NCI-H510A (cell line): ENCODE data around the gene FAM240A.
"Not testable (repeated sequence)": the region's sequence is repeated elsewhere in the genome, so short reads cannot be mapped to it uniquely, and the experiment has no call there.

Experiments used
- DNase-seq: peaks from one replicate; lab custom pipeline; 2025; lab: John Stamatoyannopoulos, UW

Gene FAM240A

DNA sequence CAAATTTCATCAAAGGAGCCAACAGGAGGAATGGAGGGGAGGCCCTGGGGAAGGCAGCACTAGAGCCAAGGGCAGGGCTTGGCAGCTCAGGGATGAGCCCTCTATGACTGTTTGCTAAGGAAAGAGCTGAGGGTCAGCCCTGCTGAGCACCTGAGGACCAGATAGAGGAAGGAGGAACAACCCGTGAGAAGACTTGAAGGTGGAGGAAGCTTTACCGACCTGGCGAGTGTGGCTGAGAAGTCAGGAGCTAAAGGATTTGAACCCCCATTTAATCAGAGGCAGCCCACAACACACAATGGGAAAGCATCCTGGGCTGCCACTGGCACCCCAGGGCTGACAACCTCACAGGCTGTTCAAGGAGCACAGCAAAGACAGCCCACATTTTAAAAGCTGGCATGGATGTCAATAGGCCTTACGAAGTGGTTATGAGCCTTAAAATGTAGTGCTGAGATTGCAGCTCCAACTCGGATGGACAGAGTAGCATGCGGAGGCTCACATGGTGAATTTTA lies 25.5 kb upstream of the FAM240A start:
- DNase-seq: no peak

DNA sequence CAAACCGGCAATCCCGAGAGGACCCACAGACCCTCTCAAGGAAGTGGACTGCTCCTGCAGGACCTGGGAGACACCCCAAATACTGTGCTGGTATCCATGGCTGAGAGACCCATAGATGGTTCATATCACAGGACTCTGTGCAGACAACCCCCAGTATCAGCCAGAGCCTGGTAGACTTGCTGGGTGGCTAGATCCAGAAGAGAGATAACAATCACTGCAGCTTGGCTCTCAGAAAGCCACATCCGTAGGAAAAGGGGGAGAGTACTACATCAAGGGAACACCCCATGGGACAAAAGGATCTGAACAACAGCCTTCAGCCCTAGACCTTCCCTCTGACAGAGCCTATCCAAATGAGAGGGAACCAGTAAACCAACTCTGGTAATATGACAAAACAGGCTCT lies 25.1 kb upstream of the FAM240A start:
- DNase-seq: not testable (repeated sequence)

- no peak for DNase-seq
These were observed 19.0 kb upstream of the FAM240A start for GRCh38 chr3:46593274-46593862.

DNA sequence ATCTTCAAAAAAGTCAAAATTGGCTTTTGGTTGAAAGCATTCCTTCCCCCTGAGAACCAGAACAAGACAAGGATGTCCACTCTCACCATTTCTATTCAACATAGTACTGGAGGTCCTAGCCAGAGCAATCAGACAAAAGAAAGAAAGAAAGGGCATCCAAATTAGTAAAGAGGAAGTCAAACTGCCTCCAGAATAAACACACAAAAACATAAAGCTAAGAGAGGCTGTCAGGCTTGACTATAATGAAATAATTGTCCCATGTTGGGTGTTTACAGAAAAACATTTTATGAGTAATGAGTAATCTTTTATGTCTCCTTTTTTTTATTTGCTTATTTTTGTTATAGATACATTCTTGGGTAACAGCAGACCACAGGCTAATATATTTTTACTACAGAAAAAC lies 18.3 kb upstream of the FAM240A start:
- DNase-seq: no peak

DNA sequence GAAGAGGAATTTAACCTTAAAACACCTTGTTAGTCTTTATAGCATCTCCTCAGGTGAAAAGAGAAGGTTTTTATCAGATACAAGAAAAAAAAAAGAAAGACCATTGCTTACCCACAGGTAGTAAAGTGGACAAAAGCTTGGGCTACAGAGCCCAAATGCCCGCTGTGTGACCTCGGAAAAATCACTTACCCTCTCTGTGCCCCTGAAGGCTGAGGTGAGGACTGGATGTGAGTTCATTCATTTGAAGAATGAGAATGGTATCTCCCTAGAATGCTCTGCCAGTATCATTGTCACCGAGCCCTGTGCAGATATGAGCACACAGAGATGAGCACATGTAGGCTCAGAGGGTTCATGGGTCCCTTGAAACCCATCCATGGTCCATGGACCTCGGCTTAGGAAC lies 17.6 kb upstream of the FAM240A start:
- DNase-seq: no peak

DNA sequence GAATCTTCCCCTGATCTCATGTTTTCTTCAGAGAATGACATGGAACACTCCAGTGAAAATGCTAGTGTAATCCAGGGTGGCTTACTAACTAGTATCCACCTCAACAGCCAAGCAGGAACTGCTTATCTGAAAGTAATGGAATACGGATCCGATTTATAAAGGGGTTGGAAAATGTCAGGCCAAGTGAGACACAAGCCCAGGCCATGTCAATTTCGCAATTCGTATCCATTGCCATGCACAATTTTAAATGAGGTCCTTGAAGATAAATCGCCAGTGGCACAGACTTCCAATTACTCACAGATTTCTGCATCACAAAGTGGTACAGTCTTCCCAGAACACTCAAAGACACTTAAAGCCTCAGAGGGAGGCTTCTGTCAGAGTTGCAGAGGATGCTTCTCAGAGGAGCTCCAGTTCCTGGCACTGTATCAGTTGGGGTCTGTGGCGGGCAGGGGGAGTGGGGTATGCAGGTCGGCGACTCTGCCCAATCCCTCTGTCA lies 16.5 kb upstream of the FAM240A start:
- DNase-seq: no peak

GRCh38 chr3:46599590-46599989 lies 12.7 kb upstream of the FAM240A start:
- no peak for DNase-seq

DNA sequence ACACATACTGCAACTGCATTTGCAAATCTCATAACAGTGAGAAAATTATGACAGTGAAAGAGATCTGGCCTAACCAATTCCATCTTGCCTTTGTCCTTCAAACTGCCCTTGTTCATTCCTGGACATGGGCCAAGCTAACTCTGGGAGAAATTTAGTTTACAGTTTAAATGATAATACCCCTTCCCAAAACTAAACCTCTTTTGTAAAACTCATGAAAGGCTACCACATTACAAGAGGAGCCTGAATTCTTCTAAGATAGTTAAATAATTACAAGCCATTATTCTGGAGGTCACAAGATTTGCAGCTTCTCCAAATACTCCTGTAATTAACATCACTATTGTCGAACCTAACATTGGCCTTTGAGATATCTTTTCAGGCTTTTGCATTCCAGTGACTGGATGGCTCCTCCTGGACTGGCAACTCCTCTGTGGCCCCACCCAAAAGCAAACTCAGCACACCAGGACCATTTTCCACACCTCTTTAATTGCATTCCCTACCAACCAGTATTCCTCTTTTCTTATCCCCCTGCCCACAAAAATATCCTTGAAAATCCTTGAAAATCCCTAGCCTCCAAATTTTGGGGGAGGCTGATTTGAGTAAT lies 8.8 kb upstream of the FAM240A start:
- DNase-seq: no peak

GRCh38 chr3:46604127-46604526 lies 8.2 kb upstream of the FAM240A start:
- DNase-seq: no peak

DNA sequence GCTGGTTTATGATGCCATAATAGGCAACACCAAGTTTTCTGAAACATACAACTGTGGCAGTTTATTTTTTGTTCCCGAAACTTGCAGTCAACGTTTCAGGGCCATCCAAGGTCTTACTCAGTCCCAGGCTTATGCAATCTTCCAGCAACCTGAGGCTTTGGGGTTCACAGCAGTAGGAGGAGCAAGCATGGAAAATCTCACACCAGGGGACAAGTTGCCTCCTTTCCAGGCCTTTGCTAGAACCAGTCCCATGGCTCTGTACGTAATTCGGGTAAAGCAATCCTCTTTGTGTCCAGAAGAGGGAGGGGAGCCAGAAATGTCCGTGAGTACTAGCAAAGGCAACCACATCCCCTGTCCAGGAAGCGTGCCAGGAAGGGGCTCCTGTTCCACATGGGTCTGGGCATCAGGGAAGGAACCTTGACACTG lies 4.7 kb upstream of the FAM240A start:
- DNase-seq: no peak

GRCh38 chr3:46609212-46609721 lies 3.1 kb upstream of the FAM240A start:
- DNase-seq: no peak

DNA sequence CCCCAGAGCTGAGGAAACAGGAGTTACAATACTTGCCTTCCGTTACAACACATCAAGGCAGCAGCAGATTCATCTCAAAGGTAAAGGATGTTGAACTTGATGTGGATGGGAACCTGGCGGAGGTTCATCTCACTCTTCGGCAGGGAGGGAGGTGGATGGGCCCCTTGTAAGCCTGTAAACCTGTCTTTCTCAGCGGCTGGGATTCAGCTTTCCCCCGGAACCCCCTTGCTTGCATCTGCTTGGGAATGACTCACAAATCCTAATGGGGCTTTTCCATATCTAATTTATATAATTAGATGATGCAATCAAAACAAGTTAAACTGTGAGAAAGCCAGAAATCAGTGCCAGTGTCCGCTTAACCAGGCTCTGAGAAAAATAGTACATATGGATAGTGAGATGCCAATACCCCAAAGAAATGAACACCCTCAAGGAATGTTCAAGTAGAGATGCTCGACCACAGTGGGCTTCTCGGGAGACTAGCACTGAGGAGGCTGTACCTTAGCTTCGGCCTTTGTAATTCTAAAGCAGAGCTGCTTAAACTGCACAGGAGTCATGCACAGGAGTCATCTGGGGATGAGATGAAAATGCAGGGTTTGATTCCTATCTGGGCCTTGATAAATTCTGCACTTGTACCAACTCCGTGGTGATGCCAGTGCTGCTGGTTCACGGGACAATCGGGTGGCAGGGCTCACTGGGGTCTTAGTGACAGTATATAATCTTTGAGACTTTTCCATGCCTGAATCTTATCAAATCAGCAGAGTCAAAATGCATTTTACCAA lies 2.2 kb upstream of the FAM240A start:
- no peak for DNase-seq

GRCh38 chr3:46613313-46614005 lies 1.1 kb downstream of the FAM240A start:
- DNase-seq: no peak

GRCh38 chr3:46614431-46614830 lies 2.1 kb downstream of the FAM240A start:
- no peak for DNase-seq

GRCh38 chr3:46615050-46615775 lies 2.9 kb downstream of the FAM240A start:
- no peak for DNase-seq

DNA sequence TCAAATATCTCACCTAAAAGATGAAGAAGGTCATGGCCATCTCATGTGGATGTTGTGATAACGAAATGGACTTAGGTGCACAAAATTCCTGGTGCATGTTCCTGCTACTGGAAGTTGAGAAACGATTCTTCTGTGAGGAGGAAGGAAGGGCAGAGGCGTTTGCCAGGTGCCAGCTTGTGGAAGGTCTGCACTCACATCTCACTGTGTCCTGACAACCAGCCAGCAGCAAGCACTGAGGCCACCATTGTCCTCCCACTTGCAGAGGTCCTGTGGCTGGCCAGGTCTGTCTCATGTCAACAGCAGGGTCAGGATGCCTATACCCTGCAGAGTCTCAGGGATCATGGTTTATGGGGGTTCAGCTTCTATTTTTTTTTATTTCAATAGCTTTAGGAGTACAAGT lies 3.7 kb downstream of the FAM240A start:
- DNase-seq: no peak

DNA sequence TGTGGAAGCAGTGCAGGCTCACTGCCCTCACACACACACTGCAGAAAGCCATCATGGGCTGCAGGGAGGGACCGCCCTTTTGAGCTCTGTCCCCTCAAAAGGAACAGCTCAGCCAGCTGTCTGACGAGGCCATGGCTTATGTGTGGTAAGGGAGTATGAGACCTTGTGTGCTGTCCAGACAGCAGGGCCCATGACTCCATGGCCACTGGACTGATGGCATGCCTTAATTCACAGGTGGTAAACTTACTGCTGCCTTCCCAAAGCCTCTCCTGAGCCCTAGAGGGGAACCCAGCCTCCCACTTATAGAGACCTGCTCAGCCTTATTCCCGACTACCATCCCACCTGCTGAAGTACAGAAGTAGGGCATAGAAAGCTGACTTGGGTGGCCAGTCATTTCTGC lies 5.6 kb downstream of the FAM240A start:
- no peak for DNase-seq

- no peak for DNase-seq
These were observed 7.8 kb downstream of the FAM240A start for GRCh38 chr3:46619845-46620778.

DNA sequence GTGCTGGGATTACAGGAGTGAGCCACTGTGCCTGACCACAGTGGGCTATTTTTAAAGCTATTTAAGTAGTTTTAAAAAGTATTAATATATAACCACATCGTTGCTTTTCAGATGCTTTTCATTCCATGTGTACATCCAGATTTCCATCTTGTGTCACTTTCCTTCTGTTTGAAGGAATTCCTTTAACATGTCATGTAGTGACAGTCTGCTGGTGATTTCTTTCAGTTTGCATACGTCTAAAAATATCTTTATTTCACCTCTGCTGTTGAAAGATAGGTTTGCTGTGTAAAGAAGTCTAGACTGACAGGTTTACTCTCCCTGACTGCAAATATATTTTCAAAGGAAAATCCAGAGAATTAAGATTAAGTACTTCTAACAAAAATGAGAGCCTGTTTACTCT lies 12.2 kb downstream of the FAM240A start:
- no peak for DNase-seq

DNA sequence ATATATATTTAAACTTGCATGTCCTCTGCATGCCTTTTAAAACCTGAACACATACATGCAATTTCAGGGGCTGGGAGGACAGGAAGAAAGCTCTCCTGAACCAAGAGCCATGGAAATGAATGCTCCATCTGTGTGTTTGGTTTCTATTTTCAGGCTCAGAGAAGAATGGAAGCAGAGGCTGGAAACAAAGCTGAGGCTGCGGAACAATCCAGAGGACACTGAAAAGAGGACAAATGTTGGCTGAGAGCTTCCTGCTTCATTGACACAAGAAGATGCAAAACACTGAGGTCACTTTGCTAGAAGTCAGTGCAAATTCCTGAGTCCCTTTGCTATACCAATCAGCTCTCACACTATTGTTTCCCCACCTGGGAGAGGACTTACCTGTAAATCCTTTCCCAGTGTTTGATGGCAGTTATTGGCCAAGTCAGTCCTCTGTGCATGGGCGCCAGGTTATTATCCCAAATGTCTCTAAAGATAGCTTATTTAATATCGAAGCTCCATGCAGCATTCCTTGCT lies 12.7 kb downstream of the FAM240A start:
- no peak for DNase-seq
